ENCODE data around the gene TNNI2.

GRCh38 chr11:1887451-1888346, 48.9 kb downstream of the TNNI2 start:
- TF ChIP-seq CTCF (IDR thresholded peaks at IDR 0.05) (no peak), POLR2A (IDR thresholded peaks at IDR 0.05) (no peak)
